GM19468 (cell line): ENCODE results near the gene SCN11A.

Experiments
- ATAC-seq: cut with Tn5 transposase; IDR thresholded peaks from one replicate; pipeline ENCODE4 v1.9.1; 2021; ENCODE audit warnings: mild to moderate bottlenecking, moderate library complexity, moderate number of reproducible peaks; ENCODE audit not compliant: unreplicated experiment; ENCODE audit errors: extremely low read depth

Gene SCN11A

GRCh38 chr3:39013921-39014509 lies 37.7 kb downstream of the SCN11A start:
- ATAC-seq, result no peak

- no peak for ATAC-seq
Measured at GRCh38 chr3:39013289-39013688, 38.5 kb downstream of the SCN11A start.

GRCh38 chr3:39011191-39011736 lies 40.5 kb downstream of the SCN11A start:
- ATAC-seq, result no peak

GRCh38 chr3:39005295-39005694 lies 46.4 kb downstream of the SCN11A start:
- ATAC-seq, result no peak
